BJ (cell line): ENCODE results near the gene ATP5MC3. TPM values are rescaled to one million over a fixed set of nuclear protein-coding genes. Genes with fewer than 3 reads are reported as not detected.

ENCODE experiments used
- CTCF ChIA-PET: fragments of 350-600 bp; formaldehyde crosslinking; extraction: SDS; loops from one replicate; lab custom pipeline; 2021; ENCODE audit warnings: antibody characterized with exemption, inconsistent platforms; lab: Yijun Ruan, JAX
- POLR2A ChIA-PET: fragments of 300-600 bp; sonication (Branson Sonifier 250); formaldehyde crosslinking; extraction: SDS; loops from one replicate; lab custom pipeline; 2021; ENCODE audit warnings: antibody characterized with exemption; lab: Charles Lee
- DNase-seq: peaks from one replicate; pipeline ENCODE4 v3.0.0-alpha.2; 2011; ENCODE audit warnings: low read depth
- H3K27me3 ChIP-seq: 2 replicates; pipeline ENCODE4 v1.6.0; 2011; ENCODE audit warnings: low read length; ENCODE audit not compliant: control insufficient read depth, insufficient read depth
- H3K36me3 ChIP-seq: 2 replicates; pipeline ENCODE4 v1.5.1; 2011; ENCODE audit warnings: low read length; ENCODE audit not compliant: control insufficient read depth, insufficient read depth
- H3K4me3 ChIP-seq: 2 replicates; pipeline ENCODE4 v1.5.1; 2011; ENCODE audit warnings: low read depth, mild to moderate bottlenecking, control low read depth, low read length
- CTCF ChIP-seq: IDR thresholded peaks from 2 replicates; pipeline ENCODE4 v1.5.1; 2011; ENCODE audit warnings: low read depth, mild to moderate bottlenecking, control low read depth, inconsistent platforms, low read length, moderate library complexity; ENCODE audit not compliant: insufficient read depth
- polyA plus RNA-seq: library from polyadenylated mRNA; depleted of rRNA; stranded (reverse); fragments of >200 nt; gene quantifications from 2 replicates; pipeline ENCODE4 v1.2.3, GENCODE V29; 2011

Gene ATP5MC3
- polyA plus RNA-seq, 1 experiment, result 202 TPM

- Histone ChIP-seq H3K27me3 (no peaks in the 10 kb centered on the region), H3K36me3 (peaks cover 2% of the 10 kb centered on the region; the same call in 1 of the 2 replicates), H3K4me3 (no peak overlapping the region)
- ChIA-PET CTCF (interaction anchor here (1.5 kb wide), 1 partner anchor 30 kb away, joined by 4 read pairs; no protein-coding TSS in a partner anchor), POLR2A (no interaction called here)
- no peak for TF ChIP-seq CTCF
- no peak for DNase-seq
Measured at GRCh38 chr2:175140332-175140731, 41.2 kb downstream of the ATP5MC3 start.

- H3K4me3 ChIP-seq, result no peak overlapping the region
- ChIA-PET CTCF (interaction anchor here (0.6 to 1.1 kb wide), 3 partner anchors 12 to 15 kb away, joined by 3 read pairs; no protein-coding TSS in a partner anchor), POLR2A (interaction anchor here (0.6 kb wide), 1 partner anchor 959 kb away, joined by 3 read pairs; no protein-coding TSS in a partner anchor)
- no peaks in the 10 kb centered on the region for H3K27me3 ChIP-seq
- DNase-seq, result no peak
- H3K36me3 ChIP-seq, result 0 out of 2 replicates have a peak, but pooled peaks cover 1% of the 10 kb centered on the region
- no peak for TF ChIP-seq CTCF
Measured at GRCh38 chr2:175137793-175138192, 43.7 kb downstream of the ATP5MC3 start.

GRCh38 chr2:175136334-175137215, 44.9 kb downstream of the ATP5MC3 start:
- POLR2A ChIA-PET, result no interaction called here
- Histone ChIP-seq H3K36me3 (0 out of 2 replicates have a peak, but pooled peaks cover 1% of the 10 kb centered on the region), H3K4me3 (no peak overlapping the region), H3K27me3 (no peaks in the 10 kb centered on the region)
- no peak for DNase-seq
- no peak for TF ChIP-seq CTCF
- CTCF ChIA-PET, result interaction anchor here (0.6 kb wide), 1 partner anchor 65 kb away, joined by 3 read pairs; no protein-coding TSS in a partner anchor

- no peak overlapping the region for H3K4me3 ChIP-seq
- H3K36me3 ChIP-seq, result 0 out of 2 replicates have a peak, but pooled peaks cover 1% of the 10 kb centered on the region
- TF ChIP-seq CTCF, result no peak
- H3K27me3 ChIP-seq, result no peaks in the 10 kb centered on the region
- DNase-seq, result no peak
- POLR2A ChIA-PET, result no interaction called here
- CTCF ChIA-PET, result no interaction called here
Measured at GRCh38 chr2:175135862-175136261, 45.6 kb downstream of the ATP5MC3 start.

GRCh38 chr2:175135177-175135576, 46.3 kb downstream of the ATP5MC3 start:
- DNase-seq, result no peak
- Histone ChIP-seq H3K4me3 (no peak overlapping the region), H3K27me3 (no peaks in the 10 kb centered on the region), H3K36me3 (0 out of 2 replicates have a peak, but pooled peaks cover 1% of the 10 kb centered on the region)
- no peak for TF ChIP-seq CTCF
- ChIA-PET POLR2A (no interaction called here), CTCF (no interaction called here)
